PC-9 (cell line): ENCODE measurements around the gene CDON.

Experiments
- EZH2 ChIP-seq: fragments of 200-600 bp; sonication (generic); IDR thresholded peaks from 2 replicates; pipeline ENCODE4 v1.8.0; 2017; ENCODE audit warnings: antibody characterized with exemption, low read depth
- TF ChIP-seq, protein P1 (sequence below): fragments of 200-600 bp; sonication (generic); conservative IDR thresholded peaks from 2 replicates; pipeline ENCODE4 v1.6.1; 2017; ENCODE audit warnings: mixed run types, antibody characterized with exemption, mild to moderate bottlenecking, moderate library complexity

DNA sequence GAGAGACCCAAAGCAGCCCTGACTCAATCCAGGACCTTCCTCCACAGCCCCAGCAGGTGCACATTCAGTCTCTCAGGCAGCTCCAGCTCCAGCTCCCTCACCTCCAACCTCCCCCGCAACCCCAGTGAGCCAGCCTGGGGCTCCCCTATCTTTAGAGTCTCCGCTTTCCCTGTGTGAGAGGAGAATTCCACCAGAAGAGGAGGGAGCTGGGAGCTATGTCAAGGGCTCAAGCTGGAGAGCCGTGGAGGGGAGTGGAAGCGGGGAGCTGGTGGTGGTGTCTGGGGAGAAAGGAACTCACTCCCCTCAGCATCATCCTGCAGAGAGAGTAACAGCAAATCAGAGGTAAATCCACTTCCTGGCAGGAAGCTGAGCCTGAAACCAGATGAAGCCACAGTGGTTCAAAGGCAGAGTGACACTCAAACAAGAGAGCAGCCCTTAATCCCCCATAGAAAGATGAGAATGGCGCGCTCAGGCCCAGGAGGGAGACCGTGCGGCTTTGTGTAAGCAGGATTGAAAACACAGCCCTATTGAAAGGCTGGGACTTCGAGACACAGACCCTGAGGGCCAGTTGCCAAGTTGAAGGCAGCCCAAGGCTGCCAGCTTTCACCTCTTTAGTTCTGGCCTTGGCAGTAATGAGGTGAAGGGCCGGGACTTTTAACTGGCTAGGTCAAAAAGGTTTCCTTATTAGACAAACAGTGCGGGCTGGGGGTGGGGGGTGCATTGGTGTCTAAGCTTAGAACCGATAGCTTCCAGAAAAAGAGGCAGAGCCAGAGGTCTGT is 21.4 kb upstream of the CDON start:
- TF ChIP-seq, protein P1, sequence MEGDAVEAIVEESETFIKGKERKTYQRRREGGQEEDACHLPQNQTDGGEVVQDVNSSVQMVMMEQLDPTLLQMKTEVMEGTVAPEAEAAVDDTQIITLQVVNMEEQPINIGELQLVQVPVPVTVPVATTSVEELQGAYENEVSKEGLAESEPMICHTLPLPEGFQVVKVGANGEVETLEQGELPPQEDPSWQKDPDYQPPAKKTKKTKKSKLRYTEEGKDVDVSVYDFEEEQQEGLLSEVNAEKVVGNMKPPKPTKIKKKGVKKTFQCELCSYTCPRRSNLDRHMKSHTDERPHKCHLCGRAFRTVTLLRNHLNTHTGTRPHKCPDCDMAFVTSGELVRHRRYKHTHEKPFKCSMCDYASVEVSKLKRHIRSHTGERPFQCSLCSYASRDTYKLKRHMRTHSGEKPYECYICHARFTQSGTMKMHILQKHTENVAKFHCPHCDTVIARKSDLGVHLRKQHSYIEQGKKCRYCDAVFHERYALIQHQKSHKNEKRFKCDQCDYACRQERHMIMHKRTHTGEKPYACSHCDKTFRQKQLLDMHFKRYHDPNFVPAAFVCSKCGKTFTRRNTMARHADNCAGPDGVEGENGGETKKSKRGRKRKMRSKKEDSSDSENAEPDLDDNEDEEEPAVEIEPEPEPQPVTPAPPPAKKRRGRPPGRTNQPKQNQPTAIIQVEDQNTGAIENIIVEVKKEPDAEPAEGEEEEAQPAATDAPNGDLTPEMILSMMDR, result no peak
- TF ChIP-seq EZH2, result no peak
